Gastrocnemius medialis (tissue), 4 donors: ENCODE measurements around the gene ZBTB20. TPM values are rescaled to one million over a fixed set of nuclear protein-coding genes. Genes with fewer than 3 reads are reported as not detected.
A peak's percentile ranks its signal among the peaks of the same experiment; 100 is the strongest.

Experiments
- ATAC-seq, 2 donors: fragments of 150-250 bp; one replicate each; pipeline ENCODE4 v1.9.1; 2016
- DNase-seq, 2 donors: peaks; one replicate each; pipeline ENCODE4 v3.0.0-alpha.2; 2019
- H3K27ac ChIP-seq, 4 donors: fragments of 200-600 bp; sonication (generic); 1 replicate in 1 of 4; 2 replicates in 3 of 4; pipeline ENCODE4 v1.5.1; 2016 to 2018; ENCODE audit warnings: mild to moderate bottlenecking in 2 of 4, moderate library complexity in 1 of 4
- H3K27me3 ChIP-seq, 3 donors: fragments of 200-600 bp; sonication (generic) in 2 of 3; 1 replicate in 1 of 3; 2 replicates in 2 of 3; pipeline versions ENCODE4 v1.5.1 to v1.6.0; 2016 to 2019; ENCODE audit warnings: mild to moderate bottlenecking in 1 of 3, moderate library complexity in 1 of 3
- H3K36me3 ChIP-seq, 2 donors: fragments of 200-600 bp; sonication (generic) in 1 of 2; one replicate each; pipeline ENCODE4 v1.5.1; 2017 to 2018
- H3K4me1 ChIP-seq, 2 donors: fragments of 200-600 bp; sonication (generic) in 1 of 2; one replicate each; pipeline ENCODE4 v1.5.1; 2016 to 2017; ENCODE audit warnings: mild to moderate bottlenecking in 2 of 2
- H3K4me3 ChIP-seq, 4 donors: fragments of 200-600 bp; sonication (generic) in 3 of 4; 1 replicate in 1 of 4; 2 replicates in 3 of 4; pipeline ENCODE4 v1.5.1; 2016 to 2019; ENCODE audit warnings: mild to moderate bottlenecking in 2 of 4
- H3K9me3 ChIP-seq, 3 donors: fragments of 200-600 bp; sonication (generic) in 2 of 3; 1 replicate in 1 of 3; 2 replicates in 2 of 3; pipeline ENCODE4 v1.5.1; 2016 to 2019
- POLR2A ChIP-seq, 2 donors: fragments of 450-650 bp; IDR thresholded peaks; one replicate each; pipeline ENCODE4 v1.6.1; 2017; ENCODE audit warnings: antibody characterized with exemption in 2 of 2, mild to moderate bottlenecking in 2 of 2, moderate library complexity in 2 of 2
- in situ Hi-C, 4 donors: fragments of 200-750 bp; cut with MboI; loops; one replicate each; pipeline versions ENCODE4 v1.15.0 to v1.8.0; 2017; ENCODE audit warnings: low sequenced_read_pairs in 4 of 4
- intact Hi-C: fragments of 100-400 bp; cut with DNase I; formaldehyde crosslinking; loops from one replicate; pipeline ENCODE4 v1.15.1; 2023; ENCODE audit warnings: low total_unique reads
- total RNA-seq, 4 donors: library from RNA; depleted of rRNA; stranded (reverse); fragments of >200 nt; gene quantifications; one replicate each; pipeline versions ENCODE4 v1.1.0 to v1.2.3, GENCODE V29; 2016
- TF ChIP-seq, protein P1 (sequence below), 5 experiments: fragments of 450-650 bp in 3 of 5; fragments of 200-600 bp in 2 of 5; sonication (generic) in 2 of 5; IDR thresholded peaks in 4 of 5; conservative IDR thresholded peaks in 1 of 5; 1 replicate in 4 of 5; 2 replicates in 1 of 5; pipeline ENCODE4 v1.5.1; 2016 to 2019; ENCODE audit warnings: antibody characterized with exemption in 5 of 5, mild to moderate bottlenecking in 3 of 5, moderate library complexity in 3 of 5

ZBTB20 gene
- total RNA-seq, 4 donors from 2014 or later: 47.6 to 86.5 (median 69.0) TPM

DNA sequence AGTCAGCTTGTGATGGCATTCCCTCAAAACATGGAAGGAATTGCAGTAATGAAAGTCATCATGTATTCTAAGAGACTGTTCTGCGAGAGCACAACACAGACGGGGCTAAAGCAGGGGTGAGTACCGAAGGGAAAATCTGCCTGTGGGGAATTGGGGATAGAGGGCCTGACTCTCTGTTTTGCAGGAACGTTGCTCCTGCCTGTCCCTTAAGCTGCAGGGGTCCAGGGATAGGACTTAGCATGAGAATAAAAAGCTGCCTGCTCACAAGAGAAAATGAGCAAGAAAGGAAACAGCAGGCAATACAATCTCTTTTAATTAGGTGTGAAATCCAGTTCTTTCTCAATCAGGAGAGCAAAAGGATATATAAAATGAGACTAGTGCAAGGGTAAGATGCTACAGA, 791.0 kb downstream of the ZBTB20 start:
- Histone ChIP-seq H3K27me3 (no peaks in the 10 kb centered on the region), H3K27ac (peak overlapping the region in 1 of 4 donors; percentile 11), H3K4me1 (peaks cover 5 to 21% of the 10 kb centered on the region in 2 donors), H3K4me3 (no peak overlapping the region), H3K9me3 (no peaks in the 10 kb centered on the region), H3K36me3 (peaks cover 0 to 9% of the 10 kb centered on the region in 2 donors)
- intact Hi-C loops: no loop called here
- TF ChIP-seq POLR2A (IDR thresholded peaks at IDR 0.05): no peak
- TF ChIP-seq, protein P1, sequence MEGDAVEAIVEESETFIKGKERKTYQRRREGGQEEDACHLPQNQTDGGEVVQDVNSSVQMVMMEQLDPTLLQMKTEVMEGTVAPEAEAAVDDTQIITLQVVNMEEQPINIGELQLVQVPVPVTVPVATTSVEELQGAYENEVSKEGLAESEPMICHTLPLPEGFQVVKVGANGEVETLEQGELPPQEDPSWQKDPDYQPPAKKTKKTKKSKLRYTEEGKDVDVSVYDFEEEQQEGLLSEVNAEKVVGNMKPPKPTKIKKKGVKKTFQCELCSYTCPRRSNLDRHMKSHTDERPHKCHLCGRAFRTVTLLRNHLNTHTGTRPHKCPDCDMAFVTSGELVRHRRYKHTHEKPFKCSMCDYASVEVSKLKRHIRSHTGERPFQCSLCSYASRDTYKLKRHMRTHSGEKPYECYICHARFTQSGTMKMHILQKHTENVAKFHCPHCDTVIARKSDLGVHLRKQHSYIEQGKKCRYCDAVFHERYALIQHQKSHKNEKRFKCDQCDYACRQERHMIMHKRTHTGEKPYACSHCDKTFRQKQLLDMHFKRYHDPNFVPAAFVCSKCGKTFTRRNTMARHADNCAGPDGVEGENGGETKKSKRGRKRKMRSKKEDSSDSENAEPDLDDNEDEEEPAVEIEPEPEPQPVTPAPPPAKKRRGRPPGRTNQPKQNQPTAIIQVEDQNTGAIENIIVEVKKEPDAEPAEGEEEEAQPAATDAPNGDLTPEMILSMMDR (IDR thresholded peaks at IDR 0.05 in 4 of 5, conservative IDR thresholded peaks at IDR 0.05 in 1 of 5): no peak
- DNase-seq: no peak
- in situ Hi-C loops: loop anchor here in 1 of 4 donors (25.0 kb wide), 1 partner anchor 806 kb away; no protein-coding TSS in a partner anchor
- no peak for ATAC-seq

DNA sequence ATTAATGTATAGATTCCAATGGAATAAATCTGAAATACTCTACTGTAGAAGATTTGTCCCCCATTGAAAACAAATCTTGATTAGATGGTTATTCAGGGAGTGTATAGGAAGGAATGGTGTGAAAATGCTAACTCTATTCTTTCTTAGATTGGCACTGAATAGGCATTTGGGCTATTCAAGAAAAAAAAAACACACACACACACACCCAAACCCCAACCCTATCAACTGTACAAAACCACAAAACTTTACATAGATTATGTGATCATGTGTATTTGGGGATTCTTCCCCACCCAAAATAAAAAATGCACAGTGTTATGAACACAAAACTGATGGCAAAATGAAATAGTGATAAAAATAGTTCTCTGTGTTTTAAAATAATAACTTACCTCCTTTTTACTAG, 791.4 kb downstream of the ZBTB20 start:
- no peaks in the 10 kb centered on the region for H3K9me3 ChIP-seq
- H3K4me3 ChIP-seq: no peak overlapping the region
- in situ Hi-C loops (loop anchor here in 1 of 4 donors (25.0 kb wide), 1 partner anchor 807 kb away; no protein-coding TSS in a partner anchor), intact Hi-C loops (no loop called here)
- H3K27me3 ChIP-seq: no peaks in the 10 kb centered on the region
- peaks cover 5 to 21% of the 10 kb centered on the region in 2 donors for H3K4me1 ChIP-seq
- TF ChIP-seq, protein P1 (IDR thresholded peaks at IDR 0.05 in 4 of 5, conservative IDR thresholded peaks at IDR 0.05 in 1 of 5): no peak
- TF ChIP-seq POLR2A (IDR thresholded peaks at IDR 0.05): no peak
- H3K27ac ChIP-seq: no peak overlapping the region
- H3K36me3 ChIP-seq: peaks cover 0 to 13% of the 10 kb centered on the region in 2 donors
- ATAC-seq: no peak
- no peak for DNase-seq

DNA sequence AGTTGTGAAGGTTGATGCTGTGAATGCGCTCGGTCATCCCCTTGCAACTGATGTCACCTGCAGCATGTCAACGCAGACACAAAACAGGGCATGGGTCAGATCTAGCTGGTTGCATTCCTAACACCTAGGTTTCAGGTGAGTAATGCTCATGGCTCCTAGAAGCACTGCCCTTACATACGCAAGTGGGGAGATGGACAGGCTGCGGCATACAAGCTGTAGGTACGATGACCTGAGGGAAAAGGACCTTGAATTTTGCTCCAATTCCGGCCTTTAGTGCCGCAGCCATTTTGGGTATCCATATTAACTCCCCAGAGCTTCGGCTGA, 795.3 kb downstream of the ZBTB20 start:
- Histone ChIP-seq H3K9me3 (no peaks in the 10 kb centered on the region), H3K27ac (no peak overlapping the region), H3K27me3 (no peaks in the 10 kb centered on the region), H3K4me1 (peaks cover 0 to 10% of the 10 kb centered on the region in 2 donors), H3K36me3 (peaks cover 0 to 25% of the 10 kb centered on the region in 2 donors), H3K4me3 (no peak overlapping the region)
- in situ Hi-C loops (loop anchor here in 1 of 4 donors (25.0 kb wide), 1 partner anchor 811 kb away; no protein-coding TSS in a partner anchor), intact Hi-C loops (no loop called here)
- ATAC-seq (no peak), DNase-seq (no peak)
- TF ChIP-seq, protein P1 (IDR thresholded peaks at IDR 0.05 in 4 of 5, conservative IDR thresholded peaks at IDR 0.05 in 1 of 5): no peak
- TF ChIP-seq POLR2A (IDR thresholded peaks at IDR 0.05): no peak

DNA sequence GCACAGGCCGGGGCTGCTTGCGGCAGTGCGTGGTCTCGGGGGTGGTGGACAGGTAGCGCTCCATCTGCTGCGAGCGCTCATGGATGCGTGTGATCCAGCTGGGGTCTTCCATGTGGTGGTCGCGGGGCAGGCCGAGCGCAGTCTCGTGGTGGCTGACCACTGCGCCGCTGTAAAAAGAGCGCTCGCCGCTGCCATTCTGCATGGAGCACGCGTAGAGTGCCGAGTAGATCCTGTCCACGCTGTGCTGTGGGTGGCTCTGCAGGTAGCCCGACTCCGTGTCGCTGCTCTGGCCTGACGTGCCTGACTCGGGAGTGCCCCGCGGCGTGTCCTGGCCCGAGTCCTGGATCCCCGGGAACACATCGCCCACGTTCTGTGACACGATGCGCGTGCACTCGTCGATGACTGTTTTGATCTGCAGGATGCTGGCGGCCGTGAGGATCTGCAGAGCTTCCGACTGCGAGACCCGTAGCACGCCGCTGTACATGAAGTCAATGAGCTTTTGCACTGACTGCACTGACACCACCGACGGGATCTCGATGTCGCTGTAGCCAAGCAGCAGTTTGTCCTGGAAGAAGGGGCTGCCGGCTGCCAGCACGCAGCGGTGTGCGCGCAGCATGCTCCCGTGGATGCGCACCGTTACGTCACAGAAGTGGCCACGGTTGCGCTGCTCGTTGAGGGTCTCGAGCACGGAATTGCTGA, 795.8 kb downstream of the ZBTB20 start:
- ATAC-seq: no peak
- DNase-seq: no peak
- H3K36me3 ChIP-seq: peaks cover 0 to 25% of the 10 kb centered on the region in 2 donors

DNA sequence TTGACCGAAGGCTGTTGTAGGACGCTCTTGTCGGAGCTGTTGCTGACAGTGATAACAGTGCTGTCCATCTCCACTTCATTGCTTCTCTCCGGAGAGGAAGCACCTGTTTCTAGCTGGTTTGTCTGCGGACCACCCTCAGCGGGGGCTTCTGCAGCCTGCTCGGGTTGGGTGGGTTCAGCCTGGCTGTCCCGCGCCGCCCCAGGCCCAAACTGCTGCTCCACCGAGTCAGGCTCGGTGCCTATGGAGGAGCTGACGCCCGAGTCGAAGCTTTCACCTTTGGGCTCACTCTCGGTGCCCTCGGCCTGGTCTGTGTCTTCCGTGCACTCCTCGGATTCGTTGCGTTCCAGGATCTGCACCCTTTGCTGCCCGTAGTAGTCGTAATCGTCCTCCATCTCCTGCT, 796.4 kb downstream of the ZBTB20 start:
- intact Hi-C loops: no loop called here
- peaks cover 0 to 25% of the 10 kb centered on the region in 2 donors for H3K36me3 ChIP-seq
- peaks cover 0 to 3% of the 10 kb centered on the region in 2 donors for H3K4me1 ChIP-seq
- DNase-seq: no peak
- ATAC-seq: no peak
- no peaks in the 10 kb centered on the region for H3K9me3 ChIP-seq
- no peak for TF ChIP-seq POLR2A (IDR thresholded peaks at IDR 0.05)
- TF ChIP-seq, protein P1 (IDR thresholded peaks at IDR 0.05 in 4 of 5, conservative IDR thresholded peaks at IDR 0.05 in 1 of 5): no peak
- no peaks in the 10 kb centered on the region for H3K27me3 ChIP-seq
- no peak overlapping the region for H3K4me3 ChIP-seq
- in situ Hi-C loops: loop anchor here in 1 of 4 donors (25.0 kb wide), 1 partner anchor 812 kb away; no protein-coding TSS in a partner anchor
- no peak overlapping the region for H3K27ac ChIP-seq

More for the DNA sequence above, 795.8 kb downstream of the ZBTB20 start:
- intact Hi-C loops (no loop called here), in situ Hi-C loops (loop anchor here in 1 of 4 donors (25.0 kb wide), 1 partner anchor 811 kb away; no protein-coding TSS in a partner anchor)
- Histone ChIP-seq H3K27ac (no peak overlapping the region), H3K4me1 (peaks cover 0 to 5% of the 10 kb centered on the region in 2 donors), H3K9me3 (no peaks in the 10 kb centered on the region), H3K27me3 (no peaks in the 10 kb centered on the region), H3K4me3 (no peak overlapping the region)
- TF ChIP-seq POLR2A (IDR thresholded peaks at IDR 0.05): no peak
